HepG2 (cell line): ENCODE data around the gene ZNF512B. TPM values are rescaled to one million over a fixed set of nuclear protein-coding genes. Genes with fewer than 3 reads are reported as not detected.

Source experiments
- DNMT3B ChIP-seq: conservative IDR thresholded peaks from 2 replicates; pipeline ENCODE4 v1.6.1; 2016; ENCODE audit warnings: missing biosample characterization, control low read depth
- ELF1 ChIP-seq: sonication (generic); formaldehyde crosslinking; IDR thresholded peaks from 2 replicates; pipeline ENCODE4 v1.4.0; 2020; ENCODE audit warnings: missing genetic modification reagents
- ELF4 ChIP-seq: sonication (generic); formaldehyde crosslinking; IDR thresholded peaks from 2 replicates; pipeline ENCODE4 v1.5.0; 2020; ENCODE audit warnings: missing genetic modification reagents, mild to moderate bottlenecking, moderate library complexity, borderline replicate concordance
- MYC ChIP-seq: sonication (generic); formaldehyde crosslinking; IDR thresholded peaks from 2 replicates; pipeline ENCODE4 v1.9.0; 2021; ENCODE audit warnings: missing genetic modification reagents, borderline replicate concordance
- SCMH1 ChIP-seq: sonication (generic); formaldehyde crosslinking; IDR thresholded peaks from 2 replicates; pipeline ENCODE4 v1.9.0; 2021; ENCODE audit warnings: missing genetic modification reagents, mild to moderate bottlenecking, borderline replicate concordance
- SP2 ChIP-seq: sonication (generic); formaldehyde crosslinking; IDR thresholded peaks from 2 replicates; pipeline ENCODE4 v1.5.1; 2020; ENCODE audit warnings: mild to moderate bottlenecking, missing genetic modification reagents
- ZBTB38 ChIP-seq: sonication (generic); formaldehyde crosslinking; IDR thresholded peaks from 2 replicates; pipeline ENCODE4 v1.5.1; 2020; ENCODE audit warnings: mild to moderate bottlenecking, missing genetic modification reagents
- ZFP62 ChIP-seq: sonication (generic); formaldehyde crosslinking; IDR thresholded peaks from 2 replicates; pipeline ENCODE4 v1.4.0; 2020; ENCODE audit warnings: missing genetic modification reagents
- ZNF569 ChIP-seq: sonication (generic); formaldehyde crosslinking; IDR thresholded peaks from 2 replicates; pipeline ENCODE4 v1.5.0; 2020; ENCODE audit warnings: mild to moderate bottlenecking, missing genetic modification reagents, moderate library complexity, borderline replicate concordance
- polyA plus RNA-seq, 8 experiments: library from polyadenylated mRNA; depleted of rRNA in 3 of 8; stranded (reverse) in 7 of 8; unstranded in 1 of 8; fragments of >200 nt; fragmentation: Illumina TruSeq in 4 of 8; extraction: Trizol in 4 of 8; gene quantifications; 2 replicates each; pipeline versions ENCODE4 v1.2.1 to v1.2.3, GENCODE V29; 2011 to 2016; ENCODE audit warnings: low read depth in 4 of 8, missing spikeins in 1 of 8, mixed read lengths in 1 of 8; ENCODE audit not compliant: insufficient read depth in 1 of 8
- total RNA-seq, 5 experiments: library from RNA; depleted of rRNA; stranded (reverse); fragments of >200 nt; fragmentation: Illumina TruSeq; extraction: Trizol; gene quantifications; 2 replicates each; pipeline ENCODE4 v1.2.3, GENCODE V29; 2016; ENCODE audit warnings: low read depth in 1 of 5
- TF ChIP-seq, protein P1 (sequence below): sonication (generic); formaldehyde crosslinking; IDR thresholded peaks from 2 replicates; pipeline ENCODE4 v1.9.0; 2021; ENCODE audit warnings: missing genetic modification reagents, borderline replicate concordance
- TF ChIP-seq, protein P2 (sequence below): sonication (generic); formaldehyde crosslinking; IDR thresholded peaks from 2 replicates; pipeline ENCODE4 v1.5.1; 2020; ENCODE audit warnings: mild to moderate bottlenecking, missing genetic modification reagents, moderate library complexity
- TF ChIP-seq, protein P3 (sequence below): sonication (generic); formaldehyde crosslinking; IDR thresholded peaks from 2 replicates; pipeline ENCODE4 v1.4.0; 2020; ENCODE audit warnings: missing genetic modification reagents
- TF ChIP-seq, protein P4 (sequence below): sonication (generic); formaldehyde crosslinking; IDR thresholded peaks from 2 replicates; pipeline ENCODE4 v1.4.0; 2020; ENCODE audit warnings: low read depth, mild to moderate bottlenecking, missing genetic modification reagents
- TF ChIP-seq, protein P5 (sequence below): sonication (generic); formaldehyde crosslinking; IDR thresholded peaks from 2 replicates; pipeline ENCODE4 v1.5.0; 2020; ENCODE audit warnings: mild to moderate bottlenecking, missing genetic modification reagents, moderate library complexity
- TF ChIP-seq, protein P6 (sequence below): sonication (generic); formaldehyde crosslinking; IDR thresholded peaks from 2 replicates; pipeline ENCODE4 v1.5.1; 2020; ENCODE audit warnings: missing genetic modification reagents, mild to moderate bottlenecking, borderline replicate concordance

The ZNF512B gene
- total and polyA plus RNA-seq, 2 of the 13 experiments (the other 11 are each of a cell fraction or from before 2014, with no cell fraction given): 11.5 to 30.6 TPM

DNA sequence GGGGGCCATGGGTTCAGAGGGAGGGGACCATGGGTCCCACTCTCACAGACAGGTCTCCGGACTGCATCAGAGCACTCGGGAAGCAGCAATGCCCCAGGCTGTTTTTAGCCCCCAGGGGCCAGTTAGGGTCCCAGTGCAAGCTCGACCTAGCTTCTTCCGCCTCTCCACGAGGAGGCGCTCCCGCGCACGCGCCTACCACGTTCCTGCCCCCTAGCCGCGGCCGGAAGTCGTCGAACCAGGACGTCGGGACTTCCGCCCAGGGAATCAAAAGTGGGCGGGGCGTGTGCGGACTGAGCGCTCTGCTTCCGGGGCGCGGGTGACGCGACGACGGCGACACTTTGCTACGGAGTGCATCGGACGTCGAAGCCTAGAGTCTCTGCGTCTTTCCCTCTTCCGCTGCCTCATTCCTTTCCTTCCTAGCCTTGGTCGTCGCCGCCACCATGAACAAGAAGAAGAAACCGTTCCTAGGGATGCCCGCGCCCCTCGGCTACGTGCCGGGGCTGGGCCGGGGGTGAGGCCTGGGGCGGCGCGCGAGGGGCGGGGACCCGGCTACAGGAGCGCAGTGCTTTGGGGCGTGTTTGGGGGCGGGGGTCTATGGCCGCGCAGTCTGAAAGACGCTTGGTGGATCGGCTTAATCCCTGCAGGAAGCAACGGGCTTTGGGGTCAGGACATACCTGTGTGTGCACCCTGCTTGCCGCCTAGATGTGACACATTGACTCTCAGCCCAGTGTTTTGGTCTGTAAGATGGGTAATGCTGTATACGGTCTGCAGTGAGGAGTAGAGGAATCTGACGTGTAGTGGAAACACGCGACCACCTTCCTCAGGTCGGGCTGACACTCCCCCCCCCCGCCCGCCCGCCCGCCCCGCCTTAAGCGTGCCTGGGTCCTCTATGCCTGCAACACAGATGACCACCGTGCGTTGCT, 11.3 kb upstream of the ZNF512B start, which contains the start of gene PRPF6 (continued):
- TF ChIP-seq, protein P1, sequence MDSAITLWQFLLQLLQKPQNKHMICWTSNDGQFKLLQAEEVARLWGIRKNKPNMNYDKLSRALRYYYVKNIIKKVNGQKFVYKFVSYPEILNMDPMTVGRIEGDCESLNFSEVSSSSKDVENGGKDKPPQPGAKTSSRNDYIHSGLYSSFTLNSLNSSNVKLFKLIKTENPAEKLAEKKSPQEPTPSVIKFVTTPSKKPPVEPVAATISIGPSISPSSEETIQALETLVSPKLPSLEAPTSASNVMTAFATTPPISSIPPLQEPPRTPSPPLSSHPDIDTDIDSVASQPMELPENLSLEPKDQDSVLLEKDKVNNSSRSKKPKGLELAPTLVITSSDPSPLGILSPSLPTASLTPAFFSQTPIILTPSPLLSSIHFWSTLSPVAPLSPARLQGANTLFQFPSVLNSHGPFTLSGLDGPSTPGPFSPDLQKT (CRISPR knock-in tag): no peak; the same call in 1 of the 2 replicates
- TF ChIP-seq, protein P2, sequence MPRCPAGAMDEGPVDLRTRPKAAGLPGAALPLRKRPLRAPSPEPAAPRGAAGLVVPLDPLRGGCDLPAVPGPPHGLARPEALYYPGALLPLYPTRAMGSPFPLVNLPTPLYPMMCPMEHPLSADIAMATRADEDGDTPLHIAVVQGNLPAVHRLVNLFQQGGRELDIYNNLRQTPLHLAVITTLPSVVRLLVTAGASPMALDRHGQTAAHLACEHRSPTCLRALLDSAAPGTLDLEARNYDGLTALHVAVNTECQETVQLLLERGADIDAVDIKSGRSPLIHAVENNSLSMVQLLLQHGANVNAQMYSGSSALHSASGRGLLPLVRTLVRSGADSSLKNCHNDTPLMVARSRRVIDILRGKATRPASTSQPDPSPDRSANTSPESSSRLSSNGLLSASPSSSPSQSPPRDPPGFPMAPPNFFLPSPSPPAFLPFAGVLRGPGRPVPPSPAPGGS (CRISPR knock-in tag): peak; percentile 89
- peak; percentile 92 for TF ChIP-seq SP2 (CRISPR knock-in tag)
- peak; percentile 100 for TF ChIP-seq MYC (CRISPR knock-in tag)
- TF ChIP-seq, protein P3, sequence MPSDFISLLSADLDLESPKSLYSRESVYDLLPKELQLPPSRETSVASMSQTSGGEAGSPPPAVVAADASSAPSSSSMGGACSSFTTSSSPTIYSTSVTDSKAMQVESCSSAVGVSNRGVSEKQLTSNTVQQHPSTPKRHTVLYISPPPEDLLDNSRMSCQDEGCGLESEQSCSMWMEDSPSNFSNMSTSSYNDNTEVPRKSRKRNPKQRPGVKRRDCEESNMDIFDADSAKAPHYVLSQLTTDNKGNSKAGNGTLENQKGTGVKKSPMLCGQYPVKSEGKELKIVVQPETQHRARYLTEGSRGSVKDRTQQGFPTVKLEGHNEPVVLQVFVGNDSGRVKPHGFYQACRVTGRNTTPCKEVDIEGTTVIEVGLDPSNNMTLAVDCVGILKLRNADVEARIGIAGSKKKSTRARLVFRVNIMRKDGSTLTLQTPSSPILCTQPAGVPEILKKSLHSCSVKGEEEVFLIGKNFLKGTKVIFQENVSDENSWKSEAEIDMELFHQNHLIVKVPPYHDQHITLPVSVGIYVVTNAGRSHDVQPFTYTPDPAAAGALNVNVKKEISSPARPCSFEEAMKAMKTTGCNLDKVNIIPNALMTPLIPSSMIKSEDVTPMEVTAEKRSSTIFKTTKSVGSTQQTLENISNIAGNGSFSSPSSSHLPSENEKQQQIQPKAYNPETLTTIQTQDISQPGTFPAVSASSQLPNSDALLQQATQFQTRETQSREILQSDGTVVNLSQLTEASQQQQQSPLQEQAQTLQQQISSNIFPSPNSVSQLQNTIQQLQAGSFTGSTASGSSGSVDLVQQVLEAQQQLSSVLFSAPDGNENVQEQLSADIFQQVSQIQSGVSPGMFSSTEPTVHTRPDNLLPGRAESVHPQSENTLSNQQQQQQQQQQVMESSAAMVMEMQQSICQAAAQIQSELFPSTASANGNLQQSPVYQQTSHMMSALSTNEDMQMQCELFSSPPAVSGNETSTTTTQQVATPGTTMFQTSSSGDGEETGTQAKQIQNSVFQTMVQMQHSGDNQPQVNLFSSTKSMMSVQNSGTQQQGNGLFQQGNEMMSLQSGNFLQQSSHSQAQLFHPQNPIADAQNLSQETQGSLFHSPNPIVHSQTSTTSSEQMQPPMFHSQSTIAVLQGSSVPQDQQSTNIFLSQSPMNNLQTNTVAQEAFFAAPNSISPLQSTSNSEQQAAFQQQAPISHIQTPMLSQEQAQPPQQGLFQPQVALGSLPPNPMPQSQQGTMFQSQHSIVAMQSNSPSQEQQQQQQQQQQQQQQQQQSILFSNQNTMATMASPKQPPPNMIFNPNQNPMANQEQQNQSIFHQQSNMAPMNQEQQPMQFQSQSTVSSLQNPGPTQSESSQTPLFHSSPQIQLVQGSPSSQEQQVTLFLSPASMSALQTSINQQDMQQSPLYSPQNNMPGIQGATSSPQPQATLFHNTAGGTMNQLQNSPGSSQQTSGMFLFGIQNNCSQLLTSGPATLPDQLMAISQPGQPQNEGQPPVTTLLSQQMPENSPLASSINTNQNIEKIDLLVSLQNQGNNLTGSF (CRISPR knock-in tag): no peak; the same call in 1 of the 2 replicates
- TF ChIP-seq SCMH1: no peak
- TF ChIP-seq, protein P4, sequence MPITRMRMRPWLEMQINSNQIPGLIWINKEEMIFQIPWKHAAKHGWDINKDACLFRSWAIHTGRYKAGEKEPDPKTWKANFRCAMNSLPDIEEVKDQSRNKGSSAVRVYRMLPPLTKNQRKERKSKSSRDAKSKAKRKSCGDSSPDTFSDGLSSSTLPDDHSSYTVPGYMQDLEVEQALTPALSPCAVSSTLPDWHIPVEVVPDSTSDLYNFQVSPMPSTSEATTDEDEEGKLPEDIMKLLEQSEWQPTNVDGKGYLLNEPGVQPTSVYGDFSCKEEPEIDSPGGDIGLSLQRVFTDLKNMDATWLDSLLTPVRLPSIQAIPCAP (CRISPR knock-in tag): peak; percentile 25; the same call in 1 of the 2 replicates
- TF ChIP-seq ZNF569: no peak
- TF ChIP-seq, protein P5, sequence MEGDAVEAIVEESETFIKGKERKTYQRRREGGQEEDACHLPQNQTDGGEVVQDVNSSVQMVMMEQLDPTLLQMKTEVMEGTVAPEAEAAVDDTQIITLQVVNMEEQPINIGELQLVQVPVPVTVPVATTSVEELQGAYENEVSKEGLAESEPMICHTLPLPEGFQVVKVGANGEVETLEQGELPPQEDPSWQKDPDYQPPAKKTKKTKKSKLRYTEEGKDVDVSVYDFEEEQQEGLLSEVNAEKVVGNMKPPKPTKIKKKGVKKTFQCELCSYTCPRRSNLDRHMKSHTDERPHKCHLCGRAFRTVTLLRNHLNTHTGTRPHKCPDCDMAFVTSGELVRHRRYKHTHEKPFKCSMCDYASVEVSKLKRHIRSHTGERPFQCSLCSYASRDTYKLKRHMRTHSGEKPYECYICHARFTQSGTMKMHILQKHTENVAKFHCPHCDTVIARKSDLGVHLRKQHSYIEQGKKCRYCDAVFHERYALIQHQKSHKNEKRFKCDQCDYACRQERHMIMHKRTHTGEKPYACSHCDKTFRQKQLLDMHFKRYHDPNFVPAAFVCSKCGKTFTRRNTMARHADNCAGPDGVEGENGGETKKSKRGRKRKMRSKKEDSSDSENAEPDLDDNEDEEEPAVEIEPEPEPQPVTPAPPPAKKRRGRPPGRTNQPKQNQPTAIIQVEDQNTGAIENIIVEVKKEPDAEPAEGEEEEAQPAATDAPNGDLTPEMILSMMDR: peak; percentile 100
- TF ChIP-seq ELF4 (CRISPR knock-in tag): peak; percentile 92
- TF ChIP-seq, protein P6, sequence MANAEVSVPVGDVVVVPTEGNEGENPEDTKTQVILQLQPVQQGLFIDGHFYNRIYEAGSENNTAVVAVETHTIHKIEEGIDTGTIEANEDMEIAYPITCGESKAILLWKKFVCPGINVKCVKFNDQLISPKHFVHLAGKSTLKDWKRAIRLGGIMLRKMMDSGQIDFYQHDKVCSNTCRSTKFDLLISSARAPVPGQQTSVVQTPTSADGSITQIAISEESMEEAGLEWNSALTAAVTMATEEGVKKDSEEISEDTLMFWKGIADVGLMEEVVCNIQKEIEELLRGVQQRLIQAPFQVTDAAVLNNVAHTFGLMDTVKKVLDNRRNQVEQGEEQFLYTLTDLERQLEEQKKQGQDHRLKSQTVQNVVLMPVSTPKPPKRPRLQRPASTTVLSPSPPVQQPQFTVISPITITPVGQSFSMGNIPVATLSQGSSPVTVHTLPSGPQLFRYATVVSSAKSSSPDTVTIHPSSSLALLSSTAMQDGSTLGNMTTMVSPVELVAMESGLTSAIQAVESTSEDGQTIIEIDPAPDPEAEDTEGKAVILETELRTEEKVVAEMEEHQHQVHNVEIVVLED: peak; percentile 98
- peak; percentile 99 for TF ChIP-seq ELF1
- peak; percentile 95 for TF ChIP-seq ZBTB38
- peak; percentile 13; the same call in 1 of the 2 replicates for TF ChIP-seq ZFP62 (CRISPR knock-in tag)
- peak; percentile 65; the same call in 1 of the 2 replicates for TF ChIP-seq DNMT3B (CRISPR knock-in tag)
